HL-60/S4 (cell line): ENCODE results near the gene MTERF4.

Experiments
- in situ Hi-C: fragments of 300-500 bp; cut with MboI; formaldehyde crosslinking; loops from 2 replicates; pipeline ENCODE4 v1.14.3; 2022; ENCODE audit warnings: low sequenced_read_pairs

MTERF4 gene

GRCh38 chr2:241134711-241135110 is 32.6 kb upstream of the MTERF4 start:
- in situ Hi-C loops, result no loop called here

- in situ Hi-C loops, result no loop called here
Measured at GRCh38 chr2:241133436-241133820, 31.3 kb upstream of the MTERF4 start.

GRCh38 chr2:241132538-241133435 is 30.7 kb upstream of the MTERF4 start:
- in situ Hi-C loops, result no loop called here

GRCh38 chr2:241131531-241131930 is 29.4 kb upstream of the MTERF4 start:
- in situ Hi-C loops, result no loop called here

GRCh38 chr2:241130316-241130715 is 28.2 kb upstream of the MTERF4 start:
- in situ Hi-C loops, result no loop called here

GRCh38 chr2:241129086-241129871 is 27.2 kb upstream of the MTERF4 start:
- in situ Hi-C loops, result no loop called here

GRCh38 chr2:241128266-241128665 is 26.2 kb upstream of the MTERF4 start:
- in situ Hi-C loops, result no loop called here

- in situ Hi-C loops, result no loop called here
Measured at GRCh38 chr2:241126771-241127202, 24.7 kb upstream of the MTERF4 start.

GRCh38 chr2:241126201-241126611 is 24.1 kb upstream of the MTERF4 start:
- in situ Hi-C loops, result no loop called here

- in situ Hi-C loops, result no loop called here
Measured at GRCh38 chr2:241125626-241126025, 23.5 kb upstream of the MTERF4 start.

GRCh38 chr2:241123816-241124536 is 21.9 kb upstream of the MTERF4 start:
- in situ Hi-C loops, result no loop called here

- in situ Hi-C loops, result no loop called here
Measured at GRCh38 chr2:241122376-241123002, 20.4 kb upstream of the MTERF4 start.

GRCh38 chr2:241121008-241121407 is 18.9 kb upstream of the MTERF4 start:
- in situ Hi-C loops, result no loop called here

- in situ Hi-C loops, result no loop called here
Measured at GRCh38 chr2:241120440-241120839, 18.4 kb upstream of the MTERF4 start.

GRCh38 chr2:241118737-241119505 is 16.8 kb upstream of the MTERF4 start:
- in situ Hi-C loops, result no loop called here

- in situ Hi-C loops, result no loop called here
Measured at GRCh38 chr2:241116606-241117560, 14.8 kb upstream of the MTERF4 start.

- in situ Hi-C loops, result no loop called here
Measured at GRCh38 chr2:241115361-241115760, 13.3 kb upstream of the MTERF4 start.

GRCh38 chr2:241114836-241115235 is 12.7 kb upstream of the MTERF4 start:
- in situ Hi-C loops, result no loop called here

- in situ Hi-C loops, result no loop called here
Measured at GRCh38 chr2:241112592-241112991, 10.5 kb upstream of the MTERF4 start.
